ENCODE data around the gene BAMBI.

DNA sequence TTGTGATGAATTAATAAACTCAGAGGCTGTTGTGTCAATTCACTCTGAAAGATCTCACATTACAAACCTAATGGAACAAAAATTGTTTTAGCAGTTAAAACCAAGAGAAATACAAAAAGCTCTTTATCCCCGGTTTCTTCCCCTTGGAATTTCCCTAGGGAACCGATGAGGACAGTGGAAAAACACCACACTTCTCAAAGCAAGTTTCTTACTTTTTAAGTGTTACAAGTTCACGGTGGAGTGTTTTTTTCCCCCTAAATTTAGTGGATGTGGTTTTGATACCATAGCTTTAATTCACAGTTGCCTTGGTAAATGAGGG lies 10.3 kb downstream of the BAMBI start:
- TF ChIP-seq, protein P1, sequence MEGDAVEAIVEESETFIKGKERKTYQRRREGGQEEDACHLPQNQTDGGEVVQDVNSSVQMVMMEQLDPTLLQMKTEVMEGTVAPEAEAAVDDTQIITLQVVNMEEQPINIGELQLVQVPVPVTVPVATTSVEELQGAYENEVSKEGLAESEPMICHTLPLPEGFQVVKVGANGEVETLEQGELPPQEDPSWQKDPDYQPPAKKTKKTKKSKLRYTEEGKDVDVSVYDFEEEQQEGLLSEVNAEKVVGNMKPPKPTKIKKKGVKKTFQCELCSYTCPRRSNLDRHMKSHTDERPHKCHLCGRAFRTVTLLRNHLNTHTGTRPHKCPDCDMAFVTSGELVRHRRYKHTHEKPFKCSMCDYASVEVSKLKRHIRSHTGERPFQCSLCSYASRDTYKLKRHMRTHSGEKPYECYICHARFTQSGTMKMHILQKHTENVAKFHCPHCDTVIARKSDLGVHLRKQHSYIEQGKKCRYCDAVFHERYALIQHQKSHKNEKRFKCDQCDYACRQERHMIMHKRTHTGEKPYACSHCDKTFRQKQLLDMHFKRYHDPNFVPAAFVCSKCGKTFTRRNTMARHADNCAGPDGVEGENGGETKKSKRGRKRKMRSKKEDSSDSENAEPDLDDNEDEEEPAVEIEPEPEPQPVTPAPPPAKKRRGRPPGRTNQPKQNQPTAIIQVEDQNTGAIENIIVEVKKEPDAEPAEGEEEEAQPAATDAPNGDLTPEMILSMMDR (IDR thresholded peaks at IDR 0.05) = no peak
- TF ChIP-seq POLR2A (IDR thresholded peaks at IDR 0.05) = no peak
